Measurements from ENCODE around the gene ASPN.

ASPN gene

GRCh38 chr9:92506184-92506857 lies 24.0 kb upstream of the ASPN start:
- in situ Hi-C loops (cut with MboI; ENCODE audit: low sequenced_read_pairs), result no loop called here

GRCh38 chr9:92504881-92505280 lies 22.6 kb upstream of the ASPN start:
- in situ Hi-C loops (cut with MboI; ENCODE audit: low sequenced_read_pairs), result no loop called here

DNA sequence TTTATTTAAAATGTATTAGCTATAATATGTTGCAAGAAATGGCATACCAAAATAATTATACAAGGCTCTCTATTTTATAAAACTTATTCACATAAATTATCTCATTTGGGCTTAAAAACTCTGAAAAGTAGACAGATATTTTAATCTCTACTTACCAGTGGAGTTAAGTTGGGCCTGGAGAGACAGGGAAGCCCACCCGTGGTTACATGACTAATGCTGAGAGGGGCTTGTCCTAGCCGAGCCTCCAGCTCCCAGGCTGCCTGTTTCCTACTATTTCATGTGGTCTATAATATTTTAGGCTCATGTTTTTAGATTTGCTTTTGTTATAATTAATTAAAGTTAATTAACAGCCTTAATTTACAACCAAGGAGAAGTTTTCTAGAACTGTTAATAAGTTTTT lies 20.9 kb upstream of the ASPN start:
- in situ Hi-C loops (cut with MboI; ENCODE audit: low sequenced_read_pairs), result no loop called here

- in situ Hi-C loops (cut with MboI; ENCODE audit: low sequenced_read_pairs), result no loop called here
Measured at GRCh38 chr9:92501671-92502393, 19.5 kb upstream of the ASPN start.

DNA sequence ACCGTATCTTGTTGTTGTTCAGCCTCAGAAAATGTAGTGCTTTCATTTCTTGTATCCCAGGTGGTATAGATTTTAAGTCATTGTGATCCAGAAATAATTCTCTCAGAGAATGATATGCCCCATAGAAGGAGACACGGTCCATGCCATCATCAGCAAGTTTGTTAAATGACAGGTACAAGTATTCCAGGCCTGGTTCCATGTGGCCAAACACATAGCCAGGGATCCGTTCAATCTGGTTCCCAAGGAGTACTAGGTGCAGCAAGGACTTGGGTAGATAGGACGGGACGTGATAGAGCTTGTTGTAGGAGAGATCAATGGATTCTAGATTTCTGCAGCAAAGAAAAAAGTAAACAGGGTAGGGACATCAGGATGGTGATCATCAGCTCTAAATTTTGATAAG lies 18.4 kb upstream of the ASPN start:
- in situ Hi-C loops (cut with MboI; ENCODE audit: low sequenced_read_pairs), result no loop called here

DNA sequence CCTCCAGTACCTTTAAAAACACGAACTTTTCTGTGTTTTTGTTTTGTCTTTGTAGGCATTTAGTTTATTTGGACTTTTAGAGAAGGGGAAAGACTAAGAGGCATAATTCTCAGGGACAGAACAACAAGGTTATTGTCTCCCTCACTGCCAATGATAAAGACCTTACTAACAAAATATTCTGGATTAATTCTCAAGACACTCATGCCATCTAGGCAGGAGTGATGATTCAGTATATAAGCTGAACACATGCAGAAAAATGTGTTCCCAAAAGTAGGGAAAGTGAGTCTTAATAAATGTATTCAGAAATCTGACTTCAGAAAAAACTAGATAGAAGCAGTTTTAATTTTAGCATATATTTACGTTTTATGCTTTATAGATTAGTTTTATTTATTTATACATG lies 17.4 kb upstream of the ASPN start:
- in situ Hi-C loops (cut with MboI; ENCODE audit: low sequenced_read_pairs), result no loop called here

DNA sequence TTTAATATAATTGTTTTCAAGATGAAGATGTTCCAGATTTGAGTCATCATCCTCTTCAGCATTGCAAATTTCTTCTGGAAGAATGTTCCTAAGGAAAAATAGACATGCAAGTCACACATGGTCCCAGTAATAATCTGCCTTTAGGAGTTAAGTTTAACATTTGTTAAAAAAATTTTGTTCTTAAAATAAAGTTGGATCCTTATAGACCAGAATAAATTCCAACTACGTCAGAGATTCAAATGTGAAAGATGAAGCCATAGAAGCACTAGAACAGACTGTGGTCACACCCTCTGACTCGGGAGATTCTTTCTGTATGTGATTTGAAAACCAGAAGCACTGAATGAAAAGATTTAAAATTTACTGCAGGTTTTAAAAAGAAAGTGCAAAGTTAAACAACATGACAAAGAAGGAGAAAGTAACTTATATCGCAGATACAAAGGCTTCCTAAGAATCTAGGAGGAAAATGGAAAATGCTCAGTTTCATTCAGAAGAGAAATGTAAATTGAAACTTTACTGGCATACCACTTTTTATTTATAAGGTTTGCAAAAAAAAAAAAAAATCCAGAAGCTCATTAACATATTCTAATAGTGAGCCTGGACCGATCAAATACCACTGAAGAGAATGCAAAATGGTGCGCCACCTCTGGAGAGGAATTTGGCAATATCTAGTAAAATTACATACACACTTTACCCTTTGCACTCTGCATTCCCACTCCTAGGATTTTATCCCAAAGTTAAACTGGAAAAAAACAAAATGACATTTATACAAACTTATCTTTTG lies 14.3 kb upstream of the ASPN start:
- in situ Hi-C loops (cut with MboI; ENCODE audit: low sequenced_read_pairs), result no loop called here

DNA sequence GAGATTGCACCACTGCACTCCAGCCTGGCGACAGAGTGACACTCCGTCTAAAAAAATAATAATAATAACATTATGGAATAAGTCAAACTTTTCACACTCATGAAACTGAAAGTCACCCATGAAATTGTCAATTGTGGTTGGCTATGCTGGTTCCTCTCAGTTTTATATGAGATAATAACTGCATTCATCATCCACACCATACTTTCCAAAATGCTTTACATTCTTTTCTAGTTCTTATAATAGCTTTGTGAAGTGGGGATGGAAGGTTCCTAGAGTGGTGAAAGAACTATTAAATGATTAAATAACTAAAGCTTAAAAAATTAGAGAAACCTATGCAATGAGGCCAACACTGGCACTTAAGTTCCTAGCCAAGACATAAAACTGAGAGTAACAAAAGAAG lies 12.6 kb upstream of the ASPN start:
- in situ Hi-C loops (cut with MboI; ENCODE audit: low sequenced_read_pairs), result no loop called here

DNA sequence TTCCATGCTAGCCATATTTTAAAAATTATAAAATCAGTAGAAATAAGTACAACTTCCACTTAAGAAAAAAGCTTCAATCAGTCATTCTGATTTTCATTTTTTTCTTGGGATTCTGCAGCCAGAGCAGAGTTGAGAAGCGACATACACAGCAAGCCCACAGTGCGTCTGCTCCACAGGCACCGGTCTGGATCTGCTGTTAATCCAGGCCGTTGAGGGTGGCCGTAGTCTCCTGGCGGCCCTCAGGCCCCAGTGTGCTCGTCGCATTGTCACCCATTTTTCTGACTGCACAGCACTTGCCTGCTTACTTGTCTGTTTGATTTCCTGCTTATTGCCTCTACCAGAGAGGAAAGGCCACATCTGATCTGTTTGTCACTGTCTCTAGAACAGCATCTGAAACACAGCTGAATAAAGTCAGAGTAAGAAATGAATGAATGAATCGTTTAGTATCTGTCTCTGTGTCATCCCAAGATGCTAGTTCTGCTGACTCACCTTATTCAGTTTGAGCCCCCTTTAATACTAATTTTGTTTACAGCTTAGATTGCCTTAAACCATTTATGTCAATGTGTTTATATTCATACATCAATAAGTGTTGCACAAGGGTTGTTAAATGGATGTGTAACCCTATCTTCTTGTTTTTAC lies 11.6 kb upstream of the ASPN start:
- in situ Hi-C loops (cut with MboI; ENCODE audit: low sequenced_read_pairs), result no loop called here

DNA sequence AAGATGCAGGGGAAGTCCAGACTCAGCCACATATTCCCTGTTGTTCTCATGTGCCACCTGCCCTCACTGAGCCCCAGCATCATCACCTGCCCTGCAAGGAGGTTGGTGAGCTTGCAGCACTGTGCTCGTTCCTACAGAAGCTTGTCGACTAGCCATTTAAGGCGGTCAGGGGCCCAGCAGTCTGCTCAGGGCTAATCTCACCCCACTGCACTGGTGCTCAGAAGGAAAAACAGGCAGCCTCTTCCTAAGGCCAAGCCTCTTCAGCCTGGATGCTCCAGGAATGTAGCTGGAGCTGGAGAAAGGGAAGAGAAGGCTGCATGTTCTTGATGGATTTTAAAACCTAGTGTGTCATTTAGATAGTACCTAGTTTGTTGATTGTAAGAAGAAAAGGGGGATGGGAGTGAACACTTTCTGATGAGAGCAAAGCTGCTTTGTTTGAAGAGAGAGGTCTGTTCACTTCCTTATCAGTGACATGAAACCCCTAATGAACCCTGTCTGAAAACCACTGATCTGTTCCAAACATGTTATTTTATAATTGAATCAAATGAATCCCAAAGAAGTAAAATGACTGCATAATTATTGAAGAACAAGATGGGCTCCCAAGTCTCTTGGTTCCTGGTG lies 10.6 kb upstream of the ASPN start:
- in situ Hi-C loops (cut with MboI; ENCODE audit: low sequenced_read_pairs), result no loop called here

- in situ Hi-C loops (cut with MboI; ENCODE audit: low sequenced_read_pairs), result no loop called here
Measured at GRCh38 chr9:92488681-92489550, 6.6 kb upstream of the ASPN start.

DNA sequence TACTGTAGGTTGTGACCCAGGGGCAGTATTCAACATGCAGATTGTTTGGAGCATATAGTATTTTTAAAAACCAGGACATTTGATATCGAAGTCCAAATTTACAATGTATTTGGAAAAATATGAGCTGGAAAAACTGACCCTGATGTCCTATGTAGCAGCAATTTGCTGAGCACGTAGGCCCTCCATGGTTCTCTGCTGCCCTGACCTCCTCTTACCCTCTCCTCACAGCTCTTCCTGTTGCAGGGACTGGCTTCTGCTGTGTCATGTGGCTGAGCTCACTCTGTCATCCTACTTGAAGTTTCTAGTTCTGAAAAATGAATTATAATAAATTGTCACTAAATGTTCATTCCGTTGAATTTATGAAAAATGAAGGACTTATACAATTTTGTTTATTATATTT lies 4.1 kb upstream of the ASPN start:
- in situ Hi-C loops (cut with MboI; ENCODE audit: low sequenced_read_pairs), result no loop called here

- in situ Hi-C loops (cut with MboI; ENCODE audit: low sequenced_read_pairs), result no loop called here
Measured at GRCh38 chr9:92484563-92484962, 2.3 kb upstream of the ASPN start.

DNA sequence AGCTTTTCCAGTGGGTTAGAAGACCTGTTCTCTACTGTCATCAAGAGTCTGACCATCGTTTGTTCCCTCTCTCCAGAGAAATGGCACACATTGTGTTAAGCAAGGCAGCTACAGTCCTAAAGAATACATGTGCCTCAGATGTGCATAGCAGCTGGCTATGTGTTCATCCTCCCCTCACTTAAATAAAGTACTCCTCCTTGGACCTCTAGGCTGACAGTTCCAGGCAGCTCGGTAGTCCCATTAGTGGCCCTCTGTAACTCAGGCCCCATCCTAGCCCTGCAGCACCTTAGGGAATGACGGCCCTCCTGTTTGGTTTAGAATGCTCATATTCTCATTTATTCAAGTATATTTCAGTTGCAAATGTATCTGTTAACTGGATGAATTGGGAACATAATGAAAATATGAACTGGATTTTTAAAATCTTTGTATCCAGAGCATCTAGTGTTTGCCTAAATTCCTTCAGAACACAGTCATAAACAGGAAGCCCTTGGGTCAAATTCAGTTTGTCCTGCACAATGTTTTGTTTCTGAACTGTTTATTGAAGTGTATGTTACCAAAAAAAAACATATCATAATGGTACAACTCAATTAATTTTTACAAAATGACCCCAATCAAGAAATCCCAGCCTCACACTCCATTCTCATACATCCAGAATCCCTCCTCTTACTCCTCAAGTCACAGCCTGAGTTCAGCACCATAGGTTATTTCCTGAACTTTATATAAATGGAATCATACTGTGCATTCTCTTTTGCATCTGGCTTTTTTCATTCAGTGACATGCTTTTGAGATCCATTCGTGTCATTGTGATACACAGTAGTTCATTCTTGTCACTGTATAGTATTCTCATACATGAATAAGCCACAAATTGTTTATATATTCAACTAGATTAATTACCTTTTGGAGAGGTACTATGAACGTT lies 1.6 kb upstream of the ASPN start:
- in situ Hi-C loops (cut with MboI; ENCODE audit: low sequenced_read_pairs), result no loop called here

DNA sequence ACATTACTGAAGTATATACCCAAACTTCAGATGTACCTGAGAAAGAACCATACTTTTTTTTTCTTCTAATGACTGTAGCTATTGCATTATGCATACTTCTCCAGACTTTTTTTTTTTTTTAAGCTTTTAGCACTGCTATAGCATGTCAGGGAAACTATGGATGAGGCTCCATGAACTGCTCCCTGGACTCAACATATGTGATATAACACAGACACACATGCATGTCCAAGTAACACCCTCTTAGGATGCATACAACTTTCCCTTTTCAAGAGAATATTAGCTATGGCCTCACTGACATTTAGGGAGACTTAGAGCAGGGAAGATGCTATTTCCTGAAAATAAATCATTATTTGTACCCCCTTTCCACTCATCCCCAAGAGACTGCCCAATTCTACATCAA lies 499 bp upstream of the ASPN start:
- in situ Hi-C loops (cut with MboI; ENCODE audit: low sequenced_read_pairs), result no loop called here

- in situ Hi-C loops (cut with MboI; ENCODE audit: low sequenced_read_pairs), result no loop called here
Measured at GRCh38 chr9:92480986-92481633, 1.2 kb downstream of the ASPN start.

DNA sequence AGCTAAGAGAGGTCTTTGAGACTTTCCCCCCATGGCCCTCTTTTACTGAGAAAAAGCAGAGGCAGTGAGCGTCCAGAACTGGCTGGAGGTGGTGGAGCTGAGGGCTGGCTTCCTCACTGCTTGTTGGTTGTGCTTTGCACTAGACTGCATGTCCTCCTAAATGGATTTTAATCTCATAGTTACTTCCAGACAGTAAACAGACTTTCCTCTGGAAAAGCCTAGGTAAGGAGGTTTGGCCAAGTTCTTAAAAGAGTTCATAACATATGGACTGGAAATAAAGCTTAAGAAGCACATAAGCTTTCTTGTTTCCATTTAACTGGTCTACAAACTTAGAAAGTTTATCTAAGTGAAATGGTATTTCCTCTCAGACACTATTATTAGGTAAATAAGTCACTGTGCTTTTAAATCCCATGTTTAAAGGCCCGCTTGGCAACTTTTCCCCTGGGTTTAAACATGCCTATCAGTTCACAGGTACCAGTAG lies 2.0 kb downstream of the ASPN start:
- in situ Hi-C loops (cut with MboI; ENCODE audit: low sequenced_read_pairs), result no loop called here

- in situ Hi-C loops (cut with MboI; ENCODE audit: low sequenced_read_pairs), result no loop called here
Measured at GRCh38 chr9:92479346-92479745, 3.0 kb downstream of the ASPN start.
